Tibial nerve (tissue), 4 donors: ENCODE measurements around the gene ACD. TPM values are rescaled to one million over a fixed set of nuclear protein-coding genes. Genes with fewer than 3 reads are reported as not detected.

Source experiments
- DNase-seq, 2 donors: peaks; one replicate each; pipeline ENCODE4 v3.0.0-alpha.2; 2019; ENCODE audit warnings: low spot score in 2 of 2
- H3K27ac ChIP-seq, 4 donors: fragments of 200-600 bp; sonication (generic) in 3 of 4; one replicate each; pipeline ENCODE4 v1.5.1; 2017 to 2019; ENCODE audit warnings: mild to moderate bottlenecking in 1 of 4
- H3K27me3 ChIP-seq, 2 donors: fragments of 200-600 bp; sonication (generic) in 1 of 2; one replicate each; pipeline versions ENCODE4 v1.5.1 to v1.6.0; 2017 to 2019
- H3K36me3 ChIP-seq, 3 donors: fragments of 200-600 bp; sonication (generic); one replicate each; pipeline ENCODE4 v1.5.1; 2018 to 2019
- H3K4me1 ChIP-seq, 4 donors: fragments of 200-600 bp; sonication (generic) in 3 of 4; one replicate each; pipeline ENCODE4 v1.5.1; 2017 to 2019
- H3K4me3 ChIP-seq, 4 donors: fragments of 200-600 bp; sonication (generic) in 3 of 4; one replicate each; pipeline ENCODE4 v1.5.1; 2017 to 2019; ENCODE audit warnings: mild to moderate bottlenecking in 1 of 4, moderate library complexity in 1 of 4
- H3K9me3 ChIP-seq, 4 donors: fragments of 200-600 bp; sonication (generic) in 3 of 4; one replicate each; pipeline ENCODE4 v1.5.1; 2017 to 2019
- EP300 ChIP-seq, 2 donors: sonication (generic); formaldehyde crosslinking; IDR thresholded peaks; one replicate each; pipeline ENCODE4 v1.6.1; 2017; ENCODE audit warnings: antibody characterized with exemption in 2 of 2, mild to moderate bottlenecking in 1 of 2
- POLR2A ChIP-seq, 2 donors: fragments of 450-650 bp; IDR thresholded peaks; one replicate each; pipeline ENCODE4 v1.6.1; 2017; ENCODE audit warnings: antibody characterized with exemption in 2 of 2, mild to moderate bottlenecking in 2 of 2, moderate library complexity in 2 of 2
- WGBS, 2 donors: methylation state at CpG; one replicate each; pipeline ENCODE4 v1.1.5; 2018; 5-methylcytosine and 5-hydroxymethylcytosine counted together
- total RNA-seq, 4 donors: library from RNA; depleted of rRNA; stranded (reverse); fragments of >200 nt; gene quantifications; one replicate each; pipeline ENCODE4 v1.1.0, GENCODE V29; 2016
- TF ChIP-seq, protein P1 (sequence below), 5 experiments: fragments of 200-600 bp in 3 of 5; fragments of 450-650 bp in 2 of 5; sonication (generic) in 3 of 5; IDR thresholded peaks; one replicate each; pipeline ENCODE4 v1.5.1; 2016 to 2019; ENCODE audit warnings: antibody characterized with exemption in 5 of 5, mild to moderate bottlenecking in 3 of 5, moderate library complexity in 2 of 5

The ACD gene
- 10 to 100 TPM; 18.0 to 32.3 (median 20.7) TPM for total RNA-seq

DNA sequence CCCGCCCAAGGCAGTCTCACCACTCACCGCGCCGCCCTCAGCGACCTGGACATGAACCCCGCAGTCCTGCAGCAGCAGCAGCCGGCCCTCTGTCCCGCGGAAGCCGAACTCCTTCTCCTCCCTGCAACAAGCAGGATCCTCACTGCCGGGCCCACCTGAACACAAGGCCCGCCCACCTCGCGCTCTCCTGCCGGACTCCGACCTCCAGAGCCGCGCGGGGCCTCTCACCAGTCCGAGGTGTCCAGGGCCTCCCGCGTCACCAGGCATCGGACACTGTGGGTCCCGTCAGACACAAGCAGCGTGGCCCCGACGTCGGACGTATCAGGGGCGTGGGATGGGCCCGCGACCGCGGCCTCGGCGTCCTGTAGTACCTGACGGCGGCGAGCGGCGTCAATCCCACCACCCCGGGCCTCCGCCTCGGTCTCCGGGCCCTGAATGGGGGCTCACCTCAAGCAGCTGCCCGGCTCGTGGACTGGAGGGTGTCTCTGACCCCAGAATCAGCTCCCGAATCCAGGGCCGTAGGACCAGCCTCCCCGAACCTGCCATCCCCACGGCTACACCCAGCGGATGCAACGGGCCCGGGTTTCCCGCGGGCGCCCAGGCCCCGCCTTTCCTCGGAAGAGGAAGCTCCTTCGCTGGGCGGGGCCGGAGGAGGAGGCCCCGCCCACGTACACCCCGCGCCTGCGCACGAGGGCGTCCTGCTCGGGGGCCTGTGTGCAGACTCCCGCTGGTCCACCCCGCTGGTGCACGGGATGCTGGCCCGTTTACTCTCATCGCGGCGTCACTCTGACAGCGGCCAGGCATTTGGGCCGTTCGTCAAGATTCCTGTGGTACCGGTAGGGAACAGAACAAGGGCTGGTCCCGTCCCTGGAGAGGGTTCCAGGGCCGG is at the start of gene ACD:
Gene ACD, minus strand, starts transcription at position 586 of the 889 bp plus-strand sequence. Its CDS starts 40 bp downstream, at position 546.
- TF ChIP-seq, protein P1, sequence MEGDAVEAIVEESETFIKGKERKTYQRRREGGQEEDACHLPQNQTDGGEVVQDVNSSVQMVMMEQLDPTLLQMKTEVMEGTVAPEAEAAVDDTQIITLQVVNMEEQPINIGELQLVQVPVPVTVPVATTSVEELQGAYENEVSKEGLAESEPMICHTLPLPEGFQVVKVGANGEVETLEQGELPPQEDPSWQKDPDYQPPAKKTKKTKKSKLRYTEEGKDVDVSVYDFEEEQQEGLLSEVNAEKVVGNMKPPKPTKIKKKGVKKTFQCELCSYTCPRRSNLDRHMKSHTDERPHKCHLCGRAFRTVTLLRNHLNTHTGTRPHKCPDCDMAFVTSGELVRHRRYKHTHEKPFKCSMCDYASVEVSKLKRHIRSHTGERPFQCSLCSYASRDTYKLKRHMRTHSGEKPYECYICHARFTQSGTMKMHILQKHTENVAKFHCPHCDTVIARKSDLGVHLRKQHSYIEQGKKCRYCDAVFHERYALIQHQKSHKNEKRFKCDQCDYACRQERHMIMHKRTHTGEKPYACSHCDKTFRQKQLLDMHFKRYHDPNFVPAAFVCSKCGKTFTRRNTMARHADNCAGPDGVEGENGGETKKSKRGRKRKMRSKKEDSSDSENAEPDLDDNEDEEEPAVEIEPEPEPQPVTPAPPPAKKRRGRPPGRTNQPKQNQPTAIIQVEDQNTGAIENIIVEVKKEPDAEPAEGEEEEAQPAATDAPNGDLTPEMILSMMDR (IDR thresholded peaks at IDR 0.05) = peak in 1 of 5 experiments; percentile 6
- TF ChIP-seq POLR2A (IDR thresholded peaks at IDR 0.05) (peak; percentile 95), EP300 (IDR thresholded peaks at IDR 0.05) (peak; percentile 89 to 98)
- H3K4me1 ChIP-seq = peaks cover 0 to 34% (median 17%) of the 10 kb centered on the region in 4 donors
- peaks cover 0 to 49% (median 0%) of the 10 kb centered on the region in 3 donors for H3K36me3 ChIP-seq
- DNase-seq = peak; percentile 85 to 86
- 0 to 1% methylated on average over 35 to 49 of the region's 83 CpGs for WGBS, 2 donors
- H3K27me3 ChIP-seq = peaks cover 0 to 3% of the 10 kb centered on the region in 2 donors
- H3K27ac ChIP-seq = peak within 1 kb of the TSS; percentile 90 to 100 (median 96)
- H3K4me3 ChIP-seq = peak within 1 kb of the TSS; percentile 64 to 92 (median 77)
- H3K9me3 ChIP-seq = no peaks in the 10 kb centered on the region

- Histone ChIP-seq H3K27me3 (no peaks in the 10 kb centered on the region), H3K9me3 (no peaks in the 10 kb centered on the region), H3K27ac (no peak overlapping the region), H3K36me3 (no peaks in the 10 kb centered on the region), H3K4me3 (no peak overlapping the region), H3K4me1 (no peaks in the 10 kb centered on the region)
- DNase-seq = no peak
- 90 to 96% methylated on average over 1 of the region's 1 CpG for WGBS, 2 donors
- TF ChIP-seq POLR2A (IDR thresholded peaks at IDR 0.05) = no peak
- TF ChIP-seq, protein P1 (IDR thresholded peaks at IDR 0.05) = no peak
- no peak for TF ChIP-seq EP300 (IDR thresholded peaks at IDR 0.05)
Observed at GRCh38 chr16:67709050-67709449, 49.0 kb upstream of the ACD start.

DNA sequence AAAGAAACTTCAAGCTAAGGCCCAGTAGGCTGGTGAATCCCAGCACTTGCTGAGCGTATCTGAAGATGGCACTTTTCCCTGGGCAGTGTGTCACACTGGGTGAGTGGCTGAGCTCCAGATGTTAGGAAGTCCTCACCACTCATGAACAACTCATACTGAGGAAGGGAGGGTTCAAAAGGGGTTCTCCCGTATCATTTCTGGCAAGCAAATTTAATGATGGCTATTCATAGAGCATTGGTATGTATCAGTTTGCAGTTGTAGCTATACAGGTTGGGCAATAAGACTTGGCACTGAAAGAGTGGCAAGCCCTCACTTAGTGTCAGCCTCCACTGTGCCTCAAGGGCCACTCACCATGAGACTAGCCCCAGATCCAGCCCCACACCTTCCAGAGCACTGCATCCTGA is 48.3 kb upstream of the ACD start:
- Histone ChIP-seq H3K4me1 (no peaks in the 10 kb centered on the region), H3K36me3 (no peaks in the 10 kb centered on the region), H3K27me3 (no peaks in the 10 kb centered on the region), H3K4me3 (no peak overlapping the region), H3K27ac (no peak overlapping the region), H3K9me3 (no peaks in the 10 kb centered on the region)
- WGBS, 2 donors = 82 to 83% methylated on average over 2 of the region's 2 CpGs
- TF ChIP-seq POLR2A (IDR thresholded peaks at IDR 0.05) = no peak
- TF ChIP-seq, protein P1 (IDR thresholded peaks at IDR 0.05) = no peak
- TF ChIP-seq EP300 (IDR thresholded peaks at IDR 0.05) = no peak
- no peak for DNase-seq

GRCh38 chr16:67707790-67708189 is 47.7 kb upstream of the ACD start:
- no peaks in the 10 kb centered on the region for H3K36me3 ChIP-seq
- no peaks in the 10 kb centered on the region for H3K4me1 ChIP-seq
- DNase-seq = no peak
- H3K4me3 ChIP-seq = no peak overlapping the region
- WGBS, 2 donors = 91 to 96% methylated on average over 5 of the region's 5 CpGs
- TF ChIP-seq, protein P1 (IDR thresholded peaks at IDR 0.05) = no peak
- TF ChIP-seq POLR2A (IDR thresholded peaks at IDR 0.05) (no peak), EP300 (IDR thresholded peaks at IDR 0.05) (no peak)
- H3K27ac ChIP-seq = no peak overlapping the region
- no peaks in the 10 kb centered on the region for H3K9me3 ChIP-seq
- H3K27me3 ChIP-seq = no peaks in the 10 kb centered on the region

DNA sequence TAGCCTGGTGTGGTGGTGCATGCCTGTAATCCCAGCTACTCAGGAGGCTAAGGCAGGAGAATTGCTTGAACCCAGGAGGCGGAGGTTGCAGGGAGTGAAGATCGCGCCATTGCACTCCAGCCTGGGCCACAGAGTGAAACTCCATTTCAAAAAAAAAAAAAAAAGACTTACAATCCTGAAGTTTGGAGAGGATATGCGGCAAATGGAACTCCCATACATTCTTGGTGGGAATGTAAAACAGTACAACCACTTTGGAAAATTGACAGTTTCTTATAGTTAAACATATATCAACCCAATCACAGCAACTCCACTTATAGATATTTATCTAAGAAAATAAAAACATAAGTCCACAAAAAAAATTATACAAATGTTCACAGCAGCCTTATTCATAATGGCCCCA is 47.1 kb upstream of the ACD start:
- H3K36me3 ChIP-seq = no peaks in the 10 kb centered on the region
- H3K27ac ChIP-seq = no peak overlapping the region
- H3K27me3 ChIP-seq = no peaks in the 10 kb centered on the region
- H3K4me1 ChIP-seq = no peaks in the 10 kb centered on the region
- no peaks in the 10 kb centered on the region for H3K9me3 ChIP-seq
- DNase-seq = no peak
- TF ChIP-seq, protein P1 (IDR thresholded peaks at IDR 0.05) = no peak
- no peak overlapping the region for H3K4me3 ChIP-seq
- WGBS, 2 donors = 96 to 99% methylated on average over 4 of the region's 4 CpGs
